HCT116 (cell line): ENCODE data around the gene CHEK1. TPM values are rescaled to one million over a fixed set of nuclear protein-coding genes. Genes with fewer than 3 reads are reported as not detected.
A peak's percentile ranks its signal among the peaks of the same experiment; 100 is the strongest.

Experiments
- ATAC-seq: fragments of 200-7000 bp; cut with Tn5 transposase; 2 replicates; pipeline ENCODE4 v1.9.1; 2020; ENCODE audit warnings: mild to moderate bottlenecking, moderate library complexity
- BruUV-seq: library from RNA; stranded (reverse); fragments of 400-500 nt; replicated peaks from 2 replicates; lab custom pipeline; 2021; lab: Mats Ljungman, UMichigan
- CTCF ChIA-PET: fragments of 300-600 bp; sonication (Branson Sonifier 250); formaldehyde crosslinking; loops from one replicate; lab custom pipeline; 2021; ENCODE audit warnings: antibody characterized with exemption; lab: Charles Lee
- POLR2A ChIA-PET: fragments of 300-600, 350-600 bp; sonication (Branson Sonifier 250); formaldehyde crosslinking; loops from one replicate; lab custom pipeline; 2021; ENCODE audit warnings: antibody characterized with exemption; lab: Charles Lee
- RAD21 ChIA-PET, 2 experiments: fragments of 300-600 bp; sonication (Branson Sonifier 250); formaldehyde crosslinking; loops; one replicate each; lab custom pipeline; 2023; ENCODE audit warnings: low total read pairs in 2 of 2; ENCODE audit not compliant: uncharacterized antibody in 2 of 2, unreplicated experiment in 2 of 2, low non-redundant PET in 1 of 2; lab: Charles Lee
- DNase-seq: peaks from one replicate; pipeline ENCODE4 v3.0.0-alpha.2; 2010; ENCODE audit warnings: low read depth, low spot score
- H2AFZ ChIP-seq: fragments of 200-600 bp; shearing (Covaris generic), sonication (generic); 2 replicates; pipeline ENCODE4 v1.6.1; 2017; ENCODE audit warnings: low read depth, mixed run types, mixed read lengths, antibody characterized with exemption, low read length; ENCODE audit not compliant: poor library complexity, severe bottlenecking
- H3K27ac ChIP-seq: 2 replicates; pipeline ENCODE4 v1.5.1; 2012; ENCODE audit warnings: low read depth, low read length
- H3K27me3 ChIP-seq: fragments of 200-600 bp; sonication (generic); 2 replicates; pipeline ENCODE4 v1.6.1; 2016; ENCODE audit warnings: mixed run types, low read length, mixed read lengths; ENCODE audit not compliant: insufficient read depth
- H3K36me3 ChIP-seq, 2 experiments: fragments of 200-500 bp in 1 of 2; fragments of 200-600 bp in 1 of 2; sonication (Bioruptor generic) in 1 of 2; sonication (generic) in 1 of 2; 2 replicates each; pipeline versions ENCODE4 v1.5.1 to v1.6.1; 2014 to 2016; ENCODE audit warnings: low read length in 2 of 2, inconsistent platforms in 1 of 2, mixed read lengths in 1 of 2, mixed run types in 1 of 2; ENCODE audit not compliant: insufficient read depth in 2 of 2, control insufficient read depth in 1 of 2
- H3K4me1 ChIP-seq, 2 experiments: fragments of 200-600 bp in 1 of 2; sonication (generic) in 1 of 2; 2 replicates each; pipeline versions ENCODE4 v1.5.1 to v1.6.1; 2012 to 2017; ENCODE audit warnings: low read length in 2 of 2, inconsistent platforms in 1 of 2, mild to moderate bottlenecking in 1 of 2, mixed read lengths in 1 of 2, mixed run types in 1 of 2, moderate library complexity in 1 of 2; ENCODE audit not compliant: insufficient read depth in 2 of 2, control insufficient read depth in 1 of 2
- H3K4me2 ChIP-seq: fragments of 200-600 bp; sonication (generic); 2 replicates; pipeline ENCODE4 v1.6.1; 2017; ENCODE audit warnings: mixed run types, low read length, mixed read lengths
- H3K4me3 ChIP-seq, 2 experiments: fragments of 200-600 bp in 1 of 2; sonication (generic) in 1 of 2; replicated peaks in 1 of 2; 2 replicates each; pipeline ENCODE4 v1.5.1; 2011 to 2016; ENCODE audit warnings: low read length in 2 of 2, control low read depth in 1 of 2, low read depth in 1 of 2, mild to moderate bottlenecking in 1 of 2, mixed read lengths in 1 of 2, mixed run types in 1 of 2
- H3K79me2 ChIP-seq: fragments of 200-600 bp; sonication (generic); 2 replicates; pipeline ENCODE4 v1.6.1; 2017; ENCODE audit warnings: mild to moderate bottlenecking, mixed run types, low read length, moderate library complexity, mixed read lengths; ENCODE audit not compliant: insufficient read depth
- H3K9ac ChIP-seq: fragments of 200-600 bp; sonication (generic); 2 replicates; pipeline ENCODE4 v1.6.1; 2016; ENCODE audit warnings: low read length, mixed read lengths
- H3K9me2 ChIP-seq: fragments of 200-600 bp; sonication (generic), shearing (Covaris generic); 2 replicates; pipeline ENCODE4 v1.6.1; 2017; ENCODE audit warnings: mixed run types, mild to moderate bottlenecking, moderate library complexity; ENCODE audit not compliant: insufficient read depth
- H3K9me3 ChIP-seq, 2 experiments: fragments of 200-500 bp in 1 of 2; fragments of 200-600 bp in 1 of 2; sonication (Bioruptor generic) in 1 of 2; sonication (generic) in 1 of 2; 2 replicates each; pipeline ENCODE4 v1.6.1; 2014 to 2017; ENCODE audit warnings: low read length in 2 of 2, mixed read lengths in 2 of 2, inconsistent platforms in 1 of 2, low read depth in 1 of 2, mild to moderate bottlenecking in 1 of 2, mixed run types in 1 of 2, moderate library complexity in 1 of 2; ENCODE audit not compliant: control insufficient read depth in 1 of 2, insufficient read depth in 1 of 2
- H4K20me1 ChIP-seq: fragments of 200-600 bp; sonication (generic), shearing (Covaris generic); 2 replicates; pipeline ENCODE4 v1.6.1; 2017; ENCODE audit warnings: mixed run types, mild to moderate bottlenecking, moderate library complexity; ENCODE audit not compliant: insufficient read depth
- ATF3 ChIP-seq: IDR thresholded peaks from 2 replicates; pipeline ENCODE4 v1.6.1; 2012
- CBX3 ChIP-seq: IDR thresholded peaks from 2 replicates; pipeline ENCODE4 v1.6.1; 2012; ENCODE audit warnings: low read depth
- CEBPB ChIP-seq: IDR thresholded peaks from 2 replicates; pipeline ENCODE4 v1.6.1; 2012; ENCODE audit warnings: low read depth
- EGR1 ChIP-seq: IDR thresholded peaks from 2 replicates; pipeline ENCODE4 v1.6.1; 2012; ENCODE audit warnings: low read depth
- ELF1 ChIP-seq: IDR thresholded peaks from 2 replicates; pipeline ENCODE4 v1.6.1; 2012; ENCODE audit warnings: low read depth, borderline replicate concordance
- EZH2 ChIP-seq: fragments of 200-600 bp; sonication (generic); IDR thresholded peaks from 2 replicates; pipeline ENCODE4 v1.6.1; 2017; ENCODE audit warnings: antibody characterized with exemption, mixed run types
- JUND ChIP-seq: IDR thresholded peaks from 2 replicates; pipeline ENCODE4 v1.6.1; 2012
- POLR2A ChIP-seq: IDR thresholded peaks from 2 replicates; pipeline ENCODE4 v1.7.0; 2011; ENCODE audit warnings: borderline replicate concordance; ENCODE audit not compliant: insufficient read depth, insufficient read length; ENCODE audit errors: extremely low read depth
- POLR2AphosphoS5 ChIP-seq: IDR thresholded peaks from 2 replicates; pipeline ENCODE4 v1.6.1; 2011; ENCODE audit warnings: mild to moderate bottlenecking, low read depth, low read length, moderate library complexity
- SP1 ChIP-seq: IDR thresholded peaks from 2 replicates; pipeline ENCODE4 v1.6.1; 2012; ENCODE audit warnings: low read depth
- SRF ChIP-seq: IDR thresholded peaks from 2 replicates; pipeline ENCODE4 v1.6.1; 2012; ENCODE audit warnings: low read depth
- YY1 ChIP-seq: IDR thresholded peaks from 2 replicates; pipeline ENCODE4 v1.6.1; 2011; ENCODE audit warnings: low read length, low read depth, moderate library complexity, mild to moderate bottlenecking; ENCODE audit not compliant: insufficient replicate concordance; ENCODE audit errors: extremely low read depth
- ZBTB33 ChIP-seq: IDR thresholded peaks from 2 replicates; pipeline ENCODE4 v1.6.1; 2011; ENCODE audit warnings: mild to moderate bottlenecking, low read length, moderate library complexity; ENCODE audit not compliant: insufficient replicate concordance; ENCODE audit errors: extremely low read depth
- ZFX ChIP-seq: fragments of 450-650 bp; IDR thresholded peaks from 2 replicates; pipeline ENCODE4 v1.6.1; 2017
- ZNF274 ChIP-seq: fragments of 200-500 bp; sonication (Bioruptor generic); IDR thresholded peaks from 2 replicates; pipeline ENCODE4 v1.6.1; 2014; ENCODE audit warnings: mild to moderate bottlenecking, low read depth, low read length, inconsistent platforms
- intact Hi-C: fragments of 100-400 bp; cut with micrococcal nuclease; formaldehyde crosslinking; loops from 2 replicates; pipeline ENCODE4 v1.10.0; 2022
- total RNA-seq: library from RNA; stranded (reverse); gene quantifications from one replicate; pipeline ENCODE4 v1.2.1, GENCODE V29; 2021; ENCODE audit not compliant: unreplicated experiment

CHEK1 gene
- total RNA-seq, 1 experiment from 2014 or later, result 69.3 TPM

GRCh38 chr11:125623064-125623463 is 1.9 kb upstream of the CHEK1 start:
- Histone ChIP-seq H3K4me1 (peaks cover 4 to 17% of the 10 kb centered on the region in 2 experiments; a peak in 3 of 4 replicates), H3K9me3 (no peaks in the 10 kb centered on the region), H3K36me3 (peaks cover 24 to 25% of the 10 kb centered on the region in 2 experiments), H3K27me3 (no peaks in the 10 kb centered on the region), H3K79me2 (peaks cover 18% of the 10 kb centered on the region), H2AFZ (no peak overlapping the region), H3K9me2 (no peaks in the 10 kb centered on the region), H4K20me1 (no peaks in the 10 kb centered on the region), H3K4me2 (no peak overlapping the region), H3K9ac (0 out of 2 replicates have a peak overlapping the region, but pooled peaks have one; percentile 3), H3K4me3 (no peak overlapping the region), H3K27ac (no peak overlapping the region)
- DNase-seq (no peak), ATAC-seq (no peak)
- ChIA-PET CTCF (no interaction called here), POLR2A (no interaction called here), RAD21 (no interaction called here)
- intact Hi-C loops, result no loop called here
- no peak for TF ChIP-seq ZBTB33
- 0 out of 2 replicates have a peak, but pooled peaks have one; percentile 9 for TF ChIP-seq POLR2AphosphoS5
- no peak for TF ChIP-seq YY1
- no peak for TF ChIP-seq ATF3
- no peak for TF ChIP-seq POLR2A
- BruUV-seq, result no TSS peak

GRCh38 chr11:125625225-125625629 is 264 bp downstream of the CHEK1 start:
- Histone ChIP-seq H2AFZ (peak overlapping the region; percentile 23), H3K9ac (peak overlapping the region; percentile 85), H3K27me3 (no peaks in the 10 kb centered on the region), H3K4me1 (peaks cover 4 to 17% of the 10 kb centered on the region in 2 experiments; a peak in 3 of 4 replicates), H3K9me3 (no peaks in the 10 kb centered on the region), H4K20me1 (no peaks in the 10 kb centered on the region), H3K4me2 (peak overlapping the region; percentile 86), H3K27ac (peak overlapping the region; percentile 85), H3K9me2 (no peaks in the 10 kb centered on the region), H3K36me3 (peaks cover 5 to 14% of the 10 kb centered on the region in 2 experiments; a peak in 3 of 4 replicates), H3K79me2 (peaks cover 29% of the 10 kb centered on the region), H3K4me3 (peak overlapping the region; percentile 56 to 75)
- TSS peak; percentile 96 for BruUV-seq
- DNase-seq (no peak), ATAC-seq (no peak; the same call in 1 of the 2 replicates)
- POLR2A ChIA-PET, result interaction anchor here (1.1 to 1.8 kb wide), 3 partner anchors 31 to 54 kb away, joined by 3 to 6 read pairs (median 5); no protein-coding TSS in a partner anchor
- CTCF ChIA-PET, result no interaction called here
- intact Hi-C loops, result loop anchor here (2.0 kb wide), 1 partner anchor 32 kb away; the partner anchor contains the start of gene STT3A
- RAD21 ChIA-PET, result no interaction called here
- TF ChIP-seq SP1 (no peak), EGR1 (no peak), CBX3 (no peak), CEBPB (no peak), YY1 (no peak), ZBTB33 (no peak), JUND (no peak), EZH2 (no peak), ZFX (no peak), POLR2AphosphoS5 (no peak), ELF1 (no peak), SRF (no peak), ZNF274 (no peak)
